ENCODE data around the gene TRIM44. TPM values are rescaled to one million over a fixed set of nuclear protein-coding genes. Genes with fewer than 3 reads are reported as not detected.
A peak's percentile ranks its signal among the peaks of the same experiment; 100 is the strongest.

The TRIM44 gene
- total RNA-seq, 1 donor from 2014 or later, result 62.8 TPM

- ATAC-seq (no peak), DNase-seq (no peak)
- H3K36me3 ChIP-seq, result no peaks in the 10 kb centered on the region
- no peak overlapping the region for H3K27ac ChIP-seq
- no peak for TF ChIP-seq CTCF (IDR thresholded peaks at IDR 0.05)
- intact Hi-C loops (cut with DNase I), result no loop called here
- H3K9me3 ChIP-seq, result no peaks in the 10 kb centered on the region
- no peaks in the 10 kb centered on the region for H3K4me1 ChIP-seq
- no peak overlapping the region for H3K4me3 ChIP-seq
- H3K27me3 ChIP-seq (ENCODE audit: low read depth), result peaks cover under 1% of the 10 kb centered on the region
Measured at GRCh38 chr11:35626501-35626900, 36.1 kb upstream of the TRIM44 start.

GRCh38 chr11:35629511-35629910 is 33.1 kb upstream of the TRIM44 start:
- no peaks in the 10 kb centered on the region for H3K4me1 ChIP-seq
- no peak overlapping the region for H3K27ac ChIP-seq
- no peaks in the 10 kb centered on the region for H3K27me3 ChIP-seq (ENCODE audit: low read depth)
- DNase-seq, result no peak
- peak in 1 of 2 donors; percentile 40 for ATAC-seq
- no peak for TF ChIP-seq CTCF (IDR thresholded peaks at IDR 0.05)
- no peaks in the 10 kb centered on the region for H3K36me3 ChIP-seq
- no peaks in the 10 kb centered on the region for H3K9me3 ChIP-seq
- no peak overlapping the region for H3K4me3 ChIP-seq
- intact Hi-C loops (cut with DNase I), result no loop called here

- peak; percentile 90 to 93 for ATAC-seq
- no peak for DNase-seq
- Histone ChIP-seq H3K27ac (no peak overlapping the region), H3K9me3 (no peaks in the 10 kb centered on the region), H3K27me3 (ENCODE audit: low read depth) (no peaks in the 10 kb centered on the region), H3K36me3 (no peaks in the 10 kb centered on the region), H3K4me3 (no peak overlapping the region), H3K4me1 (no peaks in the 10 kb centered on the region)
- no peak for TF ChIP-seq CTCF (IDR thresholded peaks at IDR 0.05)
- intact Hi-C loops (cut with DNase I), result no loop called here
Measured at GRCh38 chr11:35629914-35630313, 32.7 kb upstream of the TRIM44 start.

- Histone ChIP-seq H3K27ac (no peak overlapping the region), H3K36me3 (no peaks in the 10 kb centered on the region), H3K27me3 (ENCODE audit: low read depth) (no peaks in the 10 kb centered on the region), H3K4me1 (no peaks in the 10 kb centered on the region), H3K9me3 (no peaks in the 10 kb centered on the region), H3K4me3 (no peak overlapping the region)
- DNase-seq (no peak), ATAC-seq (no peak)
- intact Hi-C loops (cut with DNase I), result no loop called here
- no peak for TF ChIP-seq CTCF (IDR thresholded peaks at IDR 0.05)
Measured at GRCh38 chr11:35631891-35632290, 30.7 kb upstream of the TRIM44 start.

GRCh38 chr11:35632301-35632700 is 30.3 kb upstream of the TRIM44 start:
- no peaks in the 10 kb centered on the region for H3K4me1 ChIP-seq
- no peak overlapping the region for H3K4me3 ChIP-seq
- no peak for TF ChIP-seq CTCF (IDR thresholded peaks at IDR 0.05)
- H3K27ac ChIP-seq, result no peak overlapping the region
- no peaks in the 10 kb centered on the region for H3K27me3 ChIP-seq (ENCODE audit: low read depth)
- H3K9me3 ChIP-seq, result no peaks in the 10 kb centered on the region
- ATAC-seq (no peak), DNase-seq (no peak)
- H3K36me3 ChIP-seq, result no peaks in the 10 kb centered on the region
- intact Hi-C loops (cut with DNase I), result no loop called here
